Thoracic aorta (tissue), 2 donors: Measurements from ENCODE around the gene DNAJB8. TPM values are rescaled to one million over a fixed set of nuclear protein-coding genes. Genes with fewer than 3 reads are reported as not detected.

ENCODE experiments used
- ATAC-seq: fragments of 150-250 bp; one replicate; pipeline ENCODE4 v1.8.0; 2017; ENCODE audit warnings: low read depth; ENCODE audit not compliant: insufficient number of reproducible peaks, low FRiP score
- DNase-seq: peaks from one replicate; pipeline ENCODE4 v3.0.0-alpha.2; 2020; ENCODE audit warnings: low spot score
- H3K27ac ChIP-seq, 2 donors: fragments of 200-600 bp; sonication (generic); 1 replicate in 1 of 2; 2 replicates in 1 of 2; pipeline ENCODE4 v1.5.1; 2016; ENCODE audit warnings: mild to moderate bottlenecking in 2 of 2, moderate library complexity in 2 of 2
- H3K27me3 ChIP-seq: fragments of 200-600 bp; sonication (generic); replicated peaks from 2 replicates; pipeline ENCODE4 v1.6.0; 2016; ENCODE audit warnings: mild to moderate bottlenecking; ENCODE audit not compliant: insufficient read depth
- H3K36me3 ChIP-seq: fragments of 200-600 bp; sonication (generic); one replicate; pipeline ENCODE4 v1.5.1; 2016
- H3K4me1 ChIP-seq, 2 donors: fragments of 200-600 bp; sonication (generic); 1 replicate in 1 of 2; 2 replicates in 1 of 2; pipeline versions ENCODE4 v1.5.1 to v1.6.0; 2016; ENCODE audit warnings: low read depth in 2 of 2, mild to moderate bottlenecking in 1 of 2; ENCODE audit not compliant: control insufficient read depth in 1 of 2
- H3K4me3 ChIP-seq: fragments of 200-600 bp; sonication (generic); 2 replicates; pipeline ENCODE4 v1.5.1; 2016; ENCODE audit warnings: mild to moderate bottlenecking
- H3K9me3 ChIP-seq: fragments of 200-600 bp; sonication (generic); 2 replicates; pipeline ENCODE4 v1.5.1; 2016
- total RNA-seq, 2 donors: library from RNA; depleted of rRNA; stranded (reverse); fragments of >200 nt; gene quantifications; one replicate each; pipeline versions ENCODE4 v1.1.0 to v1.2.3, GENCODE V29; 2016
- TF ChIP-seq, protein P1 (sequence below): fragments of 200-600 bp; sonication (generic); IDR thresholded peaks from one replicate; pipeline ENCODE4 v1.5.1; 2019; ENCODE audit warnings: antibody characterized with exemption

The DNAJB8 gene
- total RNA-seq, 2 donors from 2014 or later, result not detected

DNA sequence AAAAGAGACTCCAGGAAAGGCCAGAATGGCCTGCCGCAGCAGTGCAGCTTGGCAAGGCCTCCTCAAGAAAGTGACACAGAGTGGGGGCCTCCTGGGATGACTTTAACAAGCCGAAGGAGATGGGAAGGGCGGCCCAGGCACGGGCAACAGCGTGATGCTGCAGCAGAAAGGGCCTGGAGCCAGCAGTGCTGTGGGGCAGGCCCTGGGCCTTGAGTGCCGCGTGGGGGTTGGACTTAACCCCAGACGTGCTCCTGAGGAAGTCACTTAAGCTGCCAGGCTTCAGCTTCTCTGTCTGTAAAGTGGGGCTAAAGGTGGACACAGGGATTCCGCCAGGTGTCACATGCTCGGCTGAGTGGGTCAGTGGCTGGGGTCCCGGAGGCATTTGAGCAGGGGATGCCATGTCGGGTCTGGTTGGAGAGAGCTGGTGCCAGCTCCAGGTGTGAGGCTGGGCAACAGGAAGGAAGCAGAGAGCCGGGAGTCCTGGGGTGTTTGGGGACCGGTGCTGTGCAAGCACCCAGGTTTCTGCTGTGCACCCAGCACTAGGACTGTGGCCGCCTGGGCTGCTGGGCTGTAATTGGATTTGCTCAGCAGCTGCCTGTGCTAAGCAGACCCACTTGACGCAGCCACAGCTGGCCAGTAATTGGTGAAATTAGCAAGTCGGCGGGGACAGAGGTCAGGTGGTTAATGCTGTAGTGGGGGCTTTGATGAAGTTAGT, 7.8 kb downstream of the DNAJB8 start:
- Histone ChIP-seq H3K27ac (no peak overlapping the region), H3K4me1 (no peaks in the 10 kb centered on the region), H3K4me3 (no peak overlapping the region), H3K27me3 (no peaks in the 10 kb centered on the region), H3K9me3 (no peaks in the 10 kb centered on the region), H3K36me3 (no peaks in the 10 kb centered on the region)
- TF ChIP-seq, protein P1, sequence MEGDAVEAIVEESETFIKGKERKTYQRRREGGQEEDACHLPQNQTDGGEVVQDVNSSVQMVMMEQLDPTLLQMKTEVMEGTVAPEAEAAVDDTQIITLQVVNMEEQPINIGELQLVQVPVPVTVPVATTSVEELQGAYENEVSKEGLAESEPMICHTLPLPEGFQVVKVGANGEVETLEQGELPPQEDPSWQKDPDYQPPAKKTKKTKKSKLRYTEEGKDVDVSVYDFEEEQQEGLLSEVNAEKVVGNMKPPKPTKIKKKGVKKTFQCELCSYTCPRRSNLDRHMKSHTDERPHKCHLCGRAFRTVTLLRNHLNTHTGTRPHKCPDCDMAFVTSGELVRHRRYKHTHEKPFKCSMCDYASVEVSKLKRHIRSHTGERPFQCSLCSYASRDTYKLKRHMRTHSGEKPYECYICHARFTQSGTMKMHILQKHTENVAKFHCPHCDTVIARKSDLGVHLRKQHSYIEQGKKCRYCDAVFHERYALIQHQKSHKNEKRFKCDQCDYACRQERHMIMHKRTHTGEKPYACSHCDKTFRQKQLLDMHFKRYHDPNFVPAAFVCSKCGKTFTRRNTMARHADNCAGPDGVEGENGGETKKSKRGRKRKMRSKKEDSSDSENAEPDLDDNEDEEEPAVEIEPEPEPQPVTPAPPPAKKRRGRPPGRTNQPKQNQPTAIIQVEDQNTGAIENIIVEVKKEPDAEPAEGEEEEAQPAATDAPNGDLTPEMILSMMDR, result no peak
- DNase-seq (no peak), ATAC-seq (no peak)

DNA sequence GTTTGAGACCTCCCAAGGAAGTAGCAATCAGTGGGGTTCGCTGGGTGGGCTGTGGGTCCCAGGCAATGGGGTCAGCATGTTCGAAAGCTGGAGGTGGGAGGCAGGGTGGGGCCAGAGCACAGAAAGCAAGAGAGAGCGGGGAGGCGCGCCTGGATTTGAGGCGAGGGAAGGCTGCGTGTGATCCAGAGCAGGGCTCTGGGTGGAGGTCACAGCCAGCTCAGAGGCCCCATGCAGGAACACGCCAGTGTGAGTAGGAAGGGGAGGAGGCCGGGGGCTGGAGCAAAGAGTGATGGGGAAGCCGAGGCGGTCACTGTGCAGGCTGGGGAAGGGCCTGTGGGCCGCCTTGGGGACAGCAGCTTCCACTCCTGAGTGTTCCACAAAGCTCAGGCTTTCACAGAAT, 8.8 kb downstream of the DNAJB8 start:
- H3K4me3 ChIP-seq, result no peak overlapping the region
- no peaks in the 10 kb centered on the region for H3K9me3 ChIP-seq
- H3K4me1 ChIP-seq, result no peaks in the 10 kb centered on the region
- ATAC-seq (no peak), DNase-seq (no peak)
- TF ChIP-seq, protein P1, result no peak
- no peaks in the 10 kb centered on the region for H3K36me3 ChIP-seq
- no peak overlapping the region for H3K27ac ChIP-seq
- H3K27me3 ChIP-seq, result no peaks in the 10 kb centered on the region

DNA sequence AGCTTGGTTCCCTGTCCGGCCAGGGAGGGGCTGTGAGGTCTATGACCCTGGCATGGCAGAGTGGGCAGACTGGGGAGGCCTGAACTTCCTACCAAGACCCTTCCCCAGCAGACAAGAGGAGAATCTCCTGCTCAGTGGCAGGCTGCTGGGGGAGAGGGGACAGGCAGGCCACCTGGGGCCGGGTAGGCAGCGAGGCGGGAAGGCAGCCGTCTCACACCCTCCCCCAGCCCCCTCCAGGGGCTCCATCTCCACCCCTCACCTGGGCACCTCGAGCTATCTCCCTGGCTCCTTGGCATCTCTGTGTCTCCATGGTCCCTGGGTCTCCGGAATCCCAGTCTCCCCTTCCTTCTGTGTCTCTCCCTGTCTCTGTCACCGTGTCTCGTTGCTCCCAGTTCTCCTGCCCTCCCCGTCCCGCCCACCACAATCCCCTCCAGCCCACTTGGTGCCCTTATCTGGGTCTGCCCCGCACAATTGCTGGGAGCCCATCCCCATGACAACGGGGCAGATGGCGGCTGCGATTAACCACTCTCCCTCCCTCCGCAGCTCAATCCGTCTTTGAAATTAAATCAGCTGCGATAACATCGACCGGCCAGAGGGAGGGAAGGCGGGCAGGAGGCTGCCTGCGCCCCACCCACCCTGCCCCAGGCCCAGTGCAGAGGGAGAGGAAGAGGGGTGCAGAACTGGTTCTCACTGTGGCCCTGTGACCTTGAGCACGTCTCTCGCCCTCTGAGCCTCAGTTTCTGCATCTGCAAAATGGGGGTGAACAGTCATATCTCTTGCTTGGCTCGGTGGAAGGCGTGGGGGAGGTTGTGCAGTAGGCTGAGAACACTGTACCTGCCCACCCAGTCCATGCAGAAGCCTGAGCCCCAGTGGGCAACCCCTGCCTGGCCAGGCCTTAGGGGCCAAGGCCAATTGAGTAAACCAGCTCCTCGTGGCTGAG, 9.6 kb downstream of the DNAJB8 start:
- H3K4me3 ChIP-seq, result no peak overlapping the region
- DNase-seq (no peak), ATAC-seq (no peak)
- no peaks in the 10 kb centered on the region for H3K36me3 ChIP-seq
- H3K27me3 ChIP-seq, result no peaks in the 10 kb centered on the region
- no peaks in the 10 kb centered on the region for H3K9me3 ChIP-seq
- TF ChIP-seq, protein P1, result no peak
- no peak overlapping the region for H3K27ac ChIP-seq
- no peaks in the 10 kb centered on the region for H3K4me1 ChIP-seq

DNA sequence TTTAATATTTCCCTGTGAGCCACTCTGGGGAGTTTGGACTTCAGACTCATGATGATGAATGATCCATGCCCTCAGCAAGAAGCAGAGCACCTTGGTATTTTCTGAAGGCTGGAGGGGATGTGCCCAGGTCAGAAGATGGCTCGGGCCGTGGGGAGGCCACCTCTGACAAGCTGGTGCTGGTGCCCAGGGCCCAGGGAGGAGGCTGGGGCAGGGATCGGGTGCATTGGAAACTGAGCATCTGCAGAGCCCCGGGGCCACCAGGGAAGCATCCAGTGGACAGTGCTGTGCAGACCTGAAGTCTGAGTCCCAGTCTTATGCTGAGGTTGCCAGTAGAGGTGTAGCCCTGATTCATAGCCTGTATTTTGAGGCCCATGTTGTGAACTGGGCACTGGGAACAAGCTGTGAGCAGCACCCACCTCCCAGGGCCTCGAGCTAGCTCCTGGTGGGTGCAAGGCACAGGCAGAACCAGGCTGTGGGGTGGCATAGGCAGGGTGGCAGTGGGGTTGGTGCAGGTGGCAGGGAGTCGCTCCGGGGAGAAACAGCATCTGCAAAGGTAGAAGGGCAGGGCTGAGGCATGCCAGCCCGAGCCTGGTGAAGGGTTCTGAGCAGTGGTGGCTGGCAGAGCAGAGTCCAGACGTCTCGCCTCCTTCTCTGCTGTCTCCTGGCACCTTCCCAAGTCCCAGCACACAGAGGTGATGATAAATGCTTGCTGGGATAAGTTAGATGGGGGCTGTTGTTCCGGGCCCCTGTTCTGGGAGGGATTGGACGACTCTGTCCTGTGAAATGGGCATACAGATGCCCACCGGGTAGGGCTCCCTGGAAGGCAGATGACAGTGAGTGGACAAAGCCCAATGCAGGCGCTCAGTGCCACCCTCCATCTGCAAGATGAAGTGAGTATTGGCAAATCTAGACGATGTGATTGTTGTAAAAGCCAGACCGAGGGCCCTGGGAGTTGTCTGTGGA, 10.6 kb downstream of the DNAJB8 start:
- H3K27me3 ChIP-seq, result no peaks in the 10 kb centered on the region
- no peak overlapping the region for H3K4me3 ChIP-seq
- no peaks in the 10 kb centered on the region for H3K4me1 ChIP-seq
- H3K9me3 ChIP-seq, result no peaks in the 10 kb centered on the region
- no peaks in the 10 kb centered on the region for H3K36me3 ChIP-seq
- TF ChIP-seq, protein P1, result no peak
- DNase-seq, result no peak
- H3K27ac ChIP-seq, result no peak overlapping the region
- ATAC-seq, result no peak
